HCT116 (cell line): ENCODE data around the gene ITIH3. TPM values are rescaled to one million over a fixed set of nuclear protein-coding genes. Genes with fewer than 3 reads are reported as not detected.

Experiments
- ATAC-seq: fragments of 200-7000 bp; cut with Tn5 transposase; 2 replicates; pipeline ENCODE4 v1.9.1; 2020; ENCODE audit warnings: mild to moderate bottlenecking, moderate library complexity
- BruUV-seq: library from RNA; stranded (reverse); fragments of 400-500 nt; replicated peaks from 2 replicates; lab custom pipeline; 2021; lab: Mats Ljungman, UMichigan
- CTCF ChIA-PET: fragments of 300-600 bp; sonication (Branson Sonifier 250); formaldehyde crosslinking; loops from one replicate; lab custom pipeline; 2021; ENCODE audit warnings: antibody characterized with exemption; lab: Charles Lee
- POLR2A ChIA-PET: fragments of 300-600, 350-600 bp; sonication (Branson Sonifier 250); formaldehyde crosslinking; loops from one replicate; lab custom pipeline; 2021; ENCODE audit warnings: antibody characterized with exemption; lab: Charles Lee
- RAD21 ChIA-PET, 2 experiments: fragments of 300-600 bp; sonication (Branson Sonifier 250); formaldehyde crosslinking; loops; one replicate each; lab custom pipeline; 2023; ENCODE audit warnings: low total read pairs in 2 of 2; ENCODE audit not compliant: uncharacterized antibody in 2 of 2, unreplicated experiment in 2 of 2, low non-redundant PET in 1 of 2; lab: Charles Lee
- DNase-seq: peaks from one replicate; pipeline ENCODE4 v3.0.0-alpha.2; 2010; ENCODE audit warnings: low read depth, low spot score
- H2AFZ ChIP-seq: fragments of 200-600 bp; shearing (Covaris generic), sonication (generic); 2 replicates; pipeline ENCODE4 v1.6.1; 2017; ENCODE audit warnings: low read depth, mixed run types, mixed read lengths, antibody characterized with exemption, low read length; ENCODE audit not compliant: poor library complexity, severe bottlenecking
- H3K27ac ChIP-seq: 2 replicates; pipeline ENCODE4 v1.5.1; 2012; ENCODE audit warnings: low read depth, low read length
- H3K27me3 ChIP-seq: fragments of 200-600 bp; sonication (generic); 2 replicates; pipeline ENCODE4 v1.6.1; 2016; ENCODE audit warnings: mixed run types, low read length, mixed read lengths; ENCODE audit not compliant: insufficient read depth
- H3K36me3 ChIP-seq, 2 experiments: fragments of 200-500 bp in 1 of 2; fragments of 200-600 bp in 1 of 2; sonication (Bioruptor generic) in 1 of 2; sonication (generic) in 1 of 2; 2 replicates each; pipeline versions ENCODE4 v1.5.1 to v1.6.1; 2014 to 2016; ENCODE audit warnings: low read length in 2 of 2, inconsistent platforms in 1 of 2, mixed read lengths in 1 of 2, mixed run types in 1 of 2; ENCODE audit not compliant: insufficient read depth in 2 of 2, control insufficient read depth in 1 of 2
- H3K4me1 ChIP-seq, 2 experiments: fragments of 200-600 bp in 1 of 2; sonication (generic) in 1 of 2; 2 replicates each; pipeline versions ENCODE4 v1.5.1 to v1.6.1; 2012 to 2017; ENCODE audit warnings: low read length in 2 of 2, inconsistent platforms in 1 of 2, mild to moderate bottlenecking in 1 of 2, mixed read lengths in 1 of 2, mixed run types in 1 of 2, moderate library complexity in 1 of 2; ENCODE audit not compliant: insufficient read depth in 2 of 2, control insufficient read depth in 1 of 2
- H3K4me2 ChIP-seq: fragments of 200-600 bp; sonication (generic); 2 replicates; pipeline ENCODE4 v1.6.1; 2017; ENCODE audit warnings: mixed run types, low read length, mixed read lengths
- H3K4me3 ChIP-seq, 2 experiments: fragments of 200-600 bp in 1 of 2; sonication (generic) in 1 of 2; replicated peaks in 1 of 2; 2 replicates each; pipeline ENCODE4 v1.5.1; 2011 to 2016; ENCODE audit warnings: low read length in 2 of 2, control low read depth in 1 of 2, low read depth in 1 of 2, mild to moderate bottlenecking in 1 of 2, mixed read lengths in 1 of 2, mixed run types in 1 of 2
- H3K79me2 ChIP-seq: fragments of 200-600 bp; sonication (generic); 2 replicates; pipeline ENCODE4 v1.6.1; 2017; ENCODE audit warnings: mild to moderate bottlenecking, mixed run types, low read length, moderate library complexity, mixed read lengths; ENCODE audit not compliant: insufficient read depth
- H3K9ac ChIP-seq: fragments of 200-600 bp; sonication (generic); 2 replicates; pipeline ENCODE4 v1.6.1; 2016; ENCODE audit warnings: low read length, mixed read lengths
- H3K9me2 ChIP-seq: fragments of 200-600 bp; sonication (generic), shearing (Covaris generic); 2 replicates; pipeline ENCODE4 v1.6.1; 2017; ENCODE audit warnings: mixed run types, mild to moderate bottlenecking, moderate library complexity; ENCODE audit not compliant: insufficient read depth
- H3K9me3 ChIP-seq, 2 experiments: fragments of 200-500 bp in 1 of 2; fragments of 200-600 bp in 1 of 2; sonication (Bioruptor generic) in 1 of 2; sonication (generic) in 1 of 2; 2 replicates each; pipeline ENCODE4 v1.6.1; 2014 to 2017; ENCODE audit warnings: low read length in 2 of 2, mixed read lengths in 2 of 2, inconsistent platforms in 1 of 2, low read depth in 1 of 2, mild to moderate bottlenecking in 1 of 2, mixed run types in 1 of 2, moderate library complexity in 1 of 2; ENCODE audit not compliant: control insufficient read depth in 1 of 2, insufficient read depth in 1 of 2
- H4K20me1 ChIP-seq: fragments of 200-600 bp; sonication (generic), shearing (Covaris generic); 2 replicates; pipeline ENCODE4 v1.6.1; 2017; ENCODE audit warnings: mixed run types, mild to moderate bottlenecking, moderate library complexity; ENCODE audit not compliant: insufficient read depth
- CBX3 ChIP-seq: IDR thresholded peaks from 2 replicates; pipeline ENCODE4 v1.6.1; 2012; ENCODE audit warnings: low read depth
- CEBPB ChIP-seq: IDR thresholded peaks from 2 replicates; pipeline ENCODE4 v1.6.1; 2012; ENCODE audit warnings: low read depth
- EGR1 ChIP-seq: IDR thresholded peaks from 2 replicates; pipeline ENCODE4 v1.6.1; 2012; ENCODE audit warnings: low read depth
- EZH2 ChIP-seq: fragments of 200-600 bp; sonication (generic); IDR thresholded peaks from 2 replicates; pipeline ENCODE4 v1.6.1; 2017; ENCODE audit warnings: antibody characterized with exemption, mixed run types
- FOSL1 ChIP-seq: IDR thresholded peaks from 2 replicates; pipeline ENCODE4 v1.6.1; 2012; ENCODE audit warnings: low read depth
- POLR2A ChIP-seq: IDR thresholded peaks from 2 replicates; pipeline ENCODE4 v1.7.0; 2011; ENCODE audit warnings: borderline replicate concordance; ENCODE audit not compliant: insufficient read depth, insufficient read length; ENCODE audit errors: extremely low read depth
- POLR2AphosphoS5 ChIP-seq: IDR thresholded peaks from 2 replicates; pipeline ENCODE4 v1.6.1; 2011; ENCODE audit warnings: mild to moderate bottlenecking, low read depth, low read length, moderate library complexity
- RAD21 ChIP-seq: IDR thresholded peaks from 2 replicates; pipeline ENCODE4 v1.6.1; 2012; ENCODE audit warnings: low read depth, mild to moderate bottlenecking
- SIN3A ChIP-seq: IDR thresholded peaks from 2 replicates; pipeline ENCODE4 v1.6.1; 2012; ENCODE audit warnings: low read depth
- SP1 ChIP-seq: IDR thresholded peaks from 2 replicates; pipeline ENCODE4 v1.6.1; 2012; ENCODE audit warnings: low read depth
- SRF ChIP-seq: IDR thresholded peaks from 2 replicates; pipeline ENCODE4 v1.6.1; 2012; ENCODE audit warnings: low read depth
- TCF7L2 ChIP-seq: IDR thresholded peaks from 2 replicates; pipeline ENCODE4 v1.7.0; 2011; ENCODE audit warnings: borderline replicate concordance, inconsistent platforms; ENCODE audit not compliant: insufficient read depth, insufficient read length; ENCODE audit errors: extremely low read depth
- YY1 ChIP-seq: IDR thresholded peaks from 2 replicates; pipeline ENCODE4 v1.6.1; 2011; ENCODE audit warnings: low read length, low read depth, moderate library complexity, mild to moderate bottlenecking; ENCODE audit not compliant: insufficient replicate concordance; ENCODE audit errors: extremely low read depth
- ZFX ChIP-seq: fragments of 450-650 bp; IDR thresholded peaks from 2 replicates; pipeline ENCODE4 v1.6.1; 2017
- intact Hi-C: fragments of 100-400 bp; cut with micrococcal nuclease; formaldehyde crosslinking; loops from 2 replicates; pipeline ENCODE4 v1.10.0; 2022
- total RNA-seq: library from RNA; stranded (reverse); gene quantifications from one replicate; pipeline ENCODE4 v1.2.1, GENCODE V29; 2021; ENCODE audit not compliant: unreplicated experiment
- TF ChIP-seq, protein P1 (sequence below): IDR thresholded peaks from 2 replicates; pipeline ENCODE4 v1.6.1; 2012
- TF ChIP-seq, protein P2 (sequence below): IDR thresholded peaks from 2 replicates; pipeline ENCODE4 v1.6.1; 2011; ENCODE audit warnings: mild to moderate bottlenecking, low read length, moderate library complexity; ENCODE audit not compliant: insufficient replicate concordance; ENCODE audit errors: extremely low read depth
- TF ChIP-seq, protein P3 (sequence below), 3 experiments: fragments of 200-600 bp in 1 of 3; sonication (generic) in 1 of 3; IDR thresholded peaks in 2 of 3; conservative IDR thresholded peaks in 1 of 3; 2 replicates each; pipeline ENCODE4 v1.5.1; 2012 to 2017; ENCODE audit warnings: low read depth in 2 of 3, low read length in 2 of 3, antibody characterized with exemption in 1 of 3, borderline replicate concordance in 1 of 3, control low read depth in 1 of 3, mild to moderate bottlenecking in 1 of 3, mixed read lengths in 1 of 3, mixed run types in 1 of 3, moderate library complexity in 1 of 3; ENCODE audit not compliant: insufficient read depth in 1 of 3
- TF ChIP-seq, protein P4 (sequence below): IDR thresholded peaks from 2 replicates; pipeline ENCODE4 v1.6.1; 2012

The ITIH3 gene
- total RNA-seq, 1 experiment from 2014 or later, result 0.44 TPM

DNA sequence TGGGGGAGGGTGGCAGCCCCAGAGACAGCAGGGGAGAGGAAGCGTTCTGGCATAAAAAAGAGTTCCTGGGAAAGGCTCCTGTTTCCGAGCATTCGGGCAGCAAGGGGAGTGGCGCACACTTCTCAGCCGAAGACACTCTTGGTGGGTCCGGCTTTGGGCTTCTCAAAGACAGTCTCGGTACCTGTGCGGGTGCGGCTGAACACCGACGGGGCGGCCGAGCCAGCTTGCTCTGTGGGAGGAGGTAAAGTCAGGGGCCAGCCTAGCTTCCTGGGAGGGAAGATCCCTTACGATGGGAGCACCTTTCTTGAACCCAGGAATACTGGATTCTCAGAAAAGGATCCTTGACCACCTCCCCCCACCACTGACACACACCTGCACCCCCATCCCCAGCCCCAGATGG lies 38.6 kb downstream of the ITIH3 start:
- Histone ChIP-seq H3K4me1 (peaks cover 20 to 22% of the 10 kb centered on the region in 2 experiments), H2AFZ (no peak overlapping the region), H3K9ac (no peak overlapping the region), H3K9me3 (no peaks in the 10 kb centered on the region), H4K20me1 (no peaks in the 10 kb centered on the region), H3K27ac (no peak overlapping the region), H3K4me3 (no peak overlapping the region), H3K27me3 (no peaks in the 10 kb centered on the region), H3K9me2 (no peaks in the 10 kb centered on the region), H3K79me2 (no peaks in the 10 kb centered on the region), H3K4me2 (no peak overlapping the region), H3K36me3 (no peaks in the 10 kb centered on the region)
- DNase-seq (no peak), ATAC-seq (no peak)
- intact Hi-C loops, result no loop called here
- ChIA-PET RAD21 (no interaction called here), CTCF (no interaction called here), POLR2A (no interaction called here)
- TF ChIP-seq SRF (no peak), CEBPB (no peak), YY1 (no peak), TCF7L2 (no peak), FOSL1 (no peak), SIN3A (no peak), POLR2AphosphoS5 (no peak), EGR1 (no peak), ZFX (no peak), SP1 (no peak), EZH2 (no peak), RAD21 (no peak), CBX3 (no peak), POLR2A (no peak)
- TF ChIP-seq, protein P1, sequence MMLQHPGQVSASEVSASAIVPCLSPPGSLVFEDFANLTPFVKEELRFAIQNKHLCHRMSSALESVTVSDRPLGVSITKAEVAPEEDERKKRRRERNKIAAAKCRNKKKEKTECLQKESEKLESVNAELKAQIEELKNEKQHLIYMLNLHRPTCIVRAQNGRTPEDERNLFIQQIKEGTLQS, result no peak
- TF ChIP-seq, protein P2, sequence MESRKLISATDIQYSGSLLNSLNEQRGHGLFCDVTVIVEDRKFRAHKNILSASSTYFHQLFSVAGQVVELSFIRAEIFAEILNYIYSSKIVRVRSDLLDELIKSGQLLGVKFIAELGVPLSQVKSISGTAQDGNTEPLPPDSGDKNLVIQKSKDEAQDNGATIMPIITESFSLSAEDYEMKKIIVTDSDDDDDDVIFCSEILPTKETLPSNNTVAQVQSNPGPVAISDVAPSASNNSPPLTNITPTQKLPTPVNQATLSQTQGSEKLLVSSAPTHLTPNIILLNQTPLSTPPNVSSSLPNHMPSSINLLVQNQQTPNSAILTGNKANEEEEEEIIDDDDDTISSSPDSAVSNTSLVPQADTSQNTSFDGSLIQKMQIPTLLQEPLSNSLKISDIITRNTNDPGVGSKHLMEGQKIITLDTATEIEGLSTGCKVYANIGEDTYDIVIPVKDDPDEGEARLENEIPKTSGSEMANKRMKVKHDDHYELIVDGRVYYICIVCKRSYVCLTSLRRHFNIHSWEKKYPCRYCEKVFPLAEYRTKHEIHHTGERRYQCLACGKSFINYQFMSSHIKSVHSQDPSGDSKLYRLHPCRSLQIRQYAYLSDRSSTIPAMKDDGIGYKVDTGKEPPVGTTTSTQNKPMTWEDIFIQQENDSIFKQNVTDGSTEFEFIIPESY, result no peak
- TF ChIP-seq, protein P3, sequence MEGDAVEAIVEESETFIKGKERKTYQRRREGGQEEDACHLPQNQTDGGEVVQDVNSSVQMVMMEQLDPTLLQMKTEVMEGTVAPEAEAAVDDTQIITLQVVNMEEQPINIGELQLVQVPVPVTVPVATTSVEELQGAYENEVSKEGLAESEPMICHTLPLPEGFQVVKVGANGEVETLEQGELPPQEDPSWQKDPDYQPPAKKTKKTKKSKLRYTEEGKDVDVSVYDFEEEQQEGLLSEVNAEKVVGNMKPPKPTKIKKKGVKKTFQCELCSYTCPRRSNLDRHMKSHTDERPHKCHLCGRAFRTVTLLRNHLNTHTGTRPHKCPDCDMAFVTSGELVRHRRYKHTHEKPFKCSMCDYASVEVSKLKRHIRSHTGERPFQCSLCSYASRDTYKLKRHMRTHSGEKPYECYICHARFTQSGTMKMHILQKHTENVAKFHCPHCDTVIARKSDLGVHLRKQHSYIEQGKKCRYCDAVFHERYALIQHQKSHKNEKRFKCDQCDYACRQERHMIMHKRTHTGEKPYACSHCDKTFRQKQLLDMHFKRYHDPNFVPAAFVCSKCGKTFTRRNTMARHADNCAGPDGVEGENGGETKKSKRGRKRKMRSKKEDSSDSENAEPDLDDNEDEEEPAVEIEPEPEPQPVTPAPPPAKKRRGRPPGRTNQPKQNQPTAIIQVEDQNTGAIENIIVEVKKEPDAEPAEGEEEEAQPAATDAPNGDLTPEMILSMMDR (IDR thresholded peaks at IDR 0.05 in 2 of 3, conservative IDR thresholded peaks at IDR 0.05 in 1 of 3; ENCODE audit: borderline replicate concordance in 1 of 3, insufficient read depth in 1 of 3, low read depth in 2 of 3, low read length in 2 of 3), result no peak
- TF ChIP-seq, protein P4, sequence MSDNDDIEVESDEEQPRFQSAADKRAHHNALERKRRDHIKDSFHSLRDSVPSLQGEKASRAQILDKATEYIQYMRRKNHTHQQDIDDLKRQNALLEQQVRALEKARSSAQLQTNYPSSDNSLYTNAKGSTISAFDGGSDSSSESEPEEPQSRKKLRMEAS, result no peak
- no TSS peak for BruUV-seq
